ENCODE measurements around the gene KIF13A.

- TF ChIP-seq CHD1 (IDR thresholded peaks at IDR 0.05; ENCODE audit: low read depth, low read length) = no peak
- no peak for TF ChIP-seq CTCF (IDR thresholded peaks at IDR 0.05 in 2 of 3, conservative IDR thresholded peaks at IDR 0.05 in 1 of 3; ENCODE audit: control insufficient read depth in 2 of 3, extremely low read depth in 1 of 3, insufficient read depth in 1 of 3, low read depth in 3 of 3, low read length in 3 of 3)
- TF ChIP-seq MTA3 (IDR thresholded peaks at IDR 0.05; ENCODE audit: borderline replicate concordance, low read length) = no peak
- TF ChIP-seq REST (IDR thresholded peaks at IDR 0.05; ENCODE audit: low read depth, low read length) = no peak
- no peak for TF ChIP-seq NFXL1 (IDR thresholded peaks at IDR 0.05; ENCODE audit: borderline replicate concordance)
- no peak for TF ChIP-seq POLR2A (IDR thresholded peaks at IDR 0.05; ENCODE audit: low read depth, low read length)
- no peak for TF ChIP-seq MXI1 (IDR thresholded peaks at IDR 0.05; ENCODE audit: low read depth, low read length)
Measured at GRCh38 chr6:17820055-17820454, 167.4 kb downstream of the KIF13A start.

Measured in GM12878 (cell line).